Trophoblast cell (in vitro differentiated cells and primary cell): ENCODE results near the gene SHCBP1.

Experiments
- DNase-seq, 2 donors: peaks; one replicate each; pipeline ENCODE4 v3.0.0-alpha.2; 2016
- H2AFZ ChIP-seq: 2 replicates; pipeline ENCODE4 v1.6.1; 2013; ENCODE audit warnings: low read length, moderate library complexity, mild to moderate bottlenecking; ENCODE audit not compliant: insufficient read depth, poor library complexity
- H2AK5ac ChIP-seq: 2 replicates; pipeline ENCODE4 v1.6.1; 2013; ENCODE audit warnings: mild to moderate bottlenecking, low read length
- H2BK120ac ChIP-seq: 2 replicates; pipeline ENCODE4 v1.6.1; 2013; ENCODE audit warnings: low read length, mild to moderate bottlenecking, moderate library complexity; ENCODE audit not compliant: insufficient read depth, poor library complexity
- H2BK12ac ChIP-seq: 2 replicates; pipeline ENCODE4 v1.6.1; 2013; ENCODE audit warnings: mild to moderate bottlenecking, low read length, moderate library complexity
- H2BK5ac ChIP-seq: 2 replicates; pipeline ENCODE4 v1.6.1; 2013; ENCODE audit warnings: low read length, low read depth, moderate library complexity, mild to moderate bottlenecking; ENCODE audit not compliant: poor library complexity
- H3K14ac ChIP-seq: 2 replicates; pipeline ENCODE4 v1.6.1; 2013; ENCODE audit warnings: mild to moderate bottlenecking, low read length
- H3K18ac ChIP-seq: 2 replicates; pipeline ENCODE4 v1.6.1; 2013; ENCODE audit warnings: mild to moderate bottlenecking, low read length
- H3K23ac ChIP-seq: 2 replicates; pipeline ENCODE4 v1.6.1; 2013; ENCODE audit warnings: low read length
- H3K27ac ChIP-seq: 2 replicates; pipeline ENCODE4 v1.5.1; 2013; ENCODE audit warnings: low read depth, mild to moderate bottlenecking, inconsistent platforms, low read length, moderate library complexity
- H3K27me3 ChIP-seq: 2 replicates; pipeline ENCODE4 v1.6.1; 2013; ENCODE audit warnings: inconsistent platforms, mild to moderate bottlenecking, low read length, moderate library complexity; ENCODE audit not compliant: insufficient read depth
- H3K36me3 ChIP-seq, 2 experiments: 1 replicate in 1 of 2; 2 replicates in 1 of 2; pipeline ENCODE4 v1.6.1; 2013; ENCODE audit warnings: low read length in 2 of 2, mild to moderate bottlenecking in 2 of 2, moderate library complexity in 1 of 2; ENCODE audit not compliant: insufficient read depth in 2 of 2, control insufficient read depth in 1 of 2
- H3K4ac ChIP-seq: 2 replicates; pipeline ENCODE4 v1.6.1; 2013; ENCODE audit warnings: low read depth, mild to moderate bottlenecking, low read length, moderate library complexity
- H3K4me1 ChIP-seq, 2 experiments: 1 replicate in 1 of 2; 2 replicates in 1 of 2; pipeline ENCODE4 v1.6.1; 2013; ENCODE audit warnings: low read length in 2 of 2, mild to moderate bottlenecking in 2 of 2, moderate library complexity in 1 of 2; ENCODE audit not compliant: insufficient read depth in 2 of 2, control insufficient read depth in 1 of 2
- H3K4me2 ChIP-seq: 2 replicates; pipeline ENCODE4 v1.6.1; 2013; ENCODE audit warnings: inconsistent platforms, mild to moderate bottlenecking, low read length, moderate library complexity
- H3K4me3 ChIP-seq: 2 replicates; pipeline ENCODE4 v1.5.1; 2013; ENCODE audit warnings: mild to moderate bottlenecking, low read depth, low read length, inconsistent platforms
- H3K79me1 ChIP-seq: one replicate; pipeline ENCODE4 v1.6.1; 2013; ENCODE audit warnings: low read length
- H3K79me2 ChIP-seq: 2 replicates; pipeline ENCODE4 v1.6.1; 2013; ENCODE audit warnings: low read length, mild to moderate bottlenecking; ENCODE audit not compliant: control insufficient read depth, insufficient read depth, poor library complexity
- H3K9ac ChIP-seq: 2 replicates; pipeline ENCODE4 v1.6.1; 2013; ENCODE audit warnings: mild to moderate bottlenecking, low read length
- H3K9me3 ChIP-seq: 2 replicates; pipeline ENCODE4 v1.6.1; 2013; ENCODE audit warnings: low read depth, mild to moderate bottlenecking, control low read depth, inconsistent platforms, low read length; ENCODE audit not compliant: insufficient read depth
- H4K12ac ChIP-seq: 2 replicates; pipeline ENCODE4 v1.6.1; 2013; ENCODE audit warnings: low read depth, mild to moderate bottlenecking, low read length, moderate library complexity
- H4K8ac ChIP-seq: 2 replicates; pipeline ENCODE4 v1.6.1; 2013; ENCODE audit warnings: low read depth, mild to moderate bottlenecking, low read length, moderate library complexity
- H4K91ac ChIP-seq: one replicate; pipeline ENCODE4 v1.6.1; 2013; ENCODE audit warnings: low read depth, mild to moderate bottlenecking, low read length, moderate library complexity
- WGBS: extraction: QIAGEN DNeasy Blood & Tissue Kit; methylation state at CpG from one replicate; pipeline ENCODE4 v1.1.7; 2013; ENCODE audit warnings: missing lambda C conversion rate; ENCODE audit not compliant: insufficient read length, insufficient coverage; ENCODE audit errors: extremely low coverage; 5-methylcytosine and 5-hydroxymethylcytosine counted together

SHCBP1 gene

GRCh38 chr16:46586011-46586577 lies 35.1 kb downstream of the SHCBP1 start:
- H3K27me3 ChIP-seq = no peaks in the 10 kb centered on the region
- no peak overlapping the region for H4K12ac ChIP-seq
- no peak overlapping the region for H3K4me2 ChIP-seq

GRCh38 chr16:46583036-46583435 lies 38.1 kb downstream of the SHCBP1 start:
- Histone ChIP-seq H4K91ac (no peak overlapping the region), H3K4me1 (no peaks in the 10 kb centered on the region), H3K27ac (no peak overlapping the region), H3K14ac (no peak overlapping the region), H3K4me3 (no peak overlapping the region), H2BK120ac (no peak overlapping the region), H3K27me3 (no peaks in the 10 kb centered on the region), H3K4ac (no peak overlapping the region), H3K23ac (no peak overlapping the region), H2BK12ac (no peak overlapping the region), H3K79me2 (no peaks in the 10 kb centered on the region), H3K9ac (no peak overlapping the region), H2AFZ (no peak overlapping the region), H2AK5ac (no peak overlapping the region), H2BK5ac (no peak overlapping the region), H3K36me3 (peaks cover 3 to 8% of the 10 kb centered on the region in 2 experiments), H3K79me1 (no peaks in the 10 kb centered on the region), H3K9me3 (peaks cover 3% of the 10 kb centered on the region), H4K8ac (no peak overlapping the region), H3K18ac (no peak overlapping the region), H4K12ac (no peak overlapping the region), H3K4me2 (no peak overlapping the region)
- no CpG with 5 or more reads among the region's 2 CpGs for WGBS
- no peak for DNase-seq

More at GRCh38 chr16:46586011-46586577, 35.1 kb downstream of the SHCBP1 start:
- no peak overlapping the region for H3K23ac ChIP-seq
- H2BK12ac ChIP-seq = no peak overlapping the region
- H3K9me3 ChIP-seq = peaks cover 3% of the 10 kb centered on the region
- no peak overlapping the region for H3K27ac ChIP-seq
- no peak overlapping the region for H2BK5ac ChIP-seq
- H2BK120ac ChIP-seq = no peak overlapping the region
- no peak overlapping the region for H3K18ac ChIP-seq
- no peaks in the 10 kb centered on the region for H3K79me1 ChIP-seq
- H3K9ac ChIP-seq = no peak overlapping the region
- no peak overlapping the region for H4K8ac ChIP-seq
- no peaks in the 10 kb centered on the region for H3K79me2 ChIP-seq
- H4K91ac ChIP-seq = no peak overlapping the region
- no peak overlapping the region for H3K14ac ChIP-seq
- no peak overlapping the region for H2AFZ ChIP-seq
- H3K36me3 ChIP-seq = peaks cover 1 to 4% of the 10 kb centered on the region in 2 experiments
- no peak overlapping the region for H2AK5ac ChIP-seq
- H3K4me1 ChIP-seq = no peaks in the 10 kb centered on the region
- H3K4me3 ChIP-seq = no peak overlapping the region
- H3K4ac ChIP-seq = no peak overlapping the region
- DNase-seq = no peak

GRCh38 chr16:46582313-46582712 lies 38.9 kb downstream of the SHCBP1 start:
- H3K18ac ChIP-seq = no peak overlapping the region
- H4K91ac ChIP-seq = no peak overlapping the region
- H3K27ac ChIP-seq = no peak overlapping the region
- H2BK12ac ChIP-seq = no peak overlapping the region
- H3K4me2 ChIP-seq = no peak overlapping the region
- no peak overlapping the region for H2AK5ac ChIP-seq
- no peak overlapping the region for H4K8ac ChIP-seq
- no peak overlapping the region for H3K4ac ChIP-seq
- H3K4me3 ChIP-seq = no peak overlapping the region
- H3K27me3 ChIP-seq = no peaks in the 10 kb centered on the region
- no peak overlapping the region for H2BK5ac ChIP-seq
- WGBS = no CpG with 5 or more reads among the region's 1 CpG
- peaks cover 3% of the 10 kb centered on the region for H3K9me3 ChIP-seq
- H3K23ac ChIP-seq = no peak overlapping the region
- H3K36me3 ChIP-seq = peaks cover 7 to 8% of the 10 kb centered on the region in 2 experiments
- no peak overlapping the region for H3K14ac ChIP-seq
- no peaks in the 10 kb centered on the region for H3K79me1 ChIP-seq
- H4K12ac ChIP-seq = no peak overlapping the region
- DNase-seq = no peak
- H2AFZ ChIP-seq = no peak overlapping the region
- H2BK120ac ChIP-seq = no peak overlapping the region
- no peak overlapping the region for H3K9ac ChIP-seq
- no peaks in the 10 kb centered on the region for H3K4me1 ChIP-seq
- H3K79me2 ChIP-seq = no peaks in the 10 kb centered on the region

- Histone ChIP-seq H3K14ac (no peak overlapping the region), H3K27me3 (no peaks in the 10 kb centered on the region), H3K9me3 (no peaks in the 10 kb centered on the region), H4K12ac (no peak overlapping the region), H2AFZ (no peak overlapping the region), H3K18ac (no peak overlapping the region), H3K4me2 (no peak overlapping the region), H4K8ac (no peak overlapping the region), H3K27ac (no peak overlapping the region), H3K9ac (no peak overlapping the region), H3K23ac (no peak overlapping the region), H3K79me2 (peaks cover 2% of the 10 kb centered on the region), H4K91ac (no peak overlapping the region), H3K79me1 (peaks cover 5% of the 10 kb centered on the region), H2BK5ac (no peak overlapping the region), H3K4me3 (no peak overlapping the region), H2BK12ac (no peak overlapping the region), H3K36me3 (peaks cover 7 to 8% of the 10 kb centered on the region in 2 experiments), H2BK120ac (no peak overlapping the region), H3K4me1 (peaks cover 10 to 11% of the 10 kb centered on the region in 2 experiments), H3K4ac (no peak overlapping the region), H2AK5ac (no peak overlapping the region)
- no CpG with 5 or more reads among the region's 3 CpGs for WGBS
- no peak for DNase-seq
These were observed 43.1 kb downstream of the SHCBP1 start for GRCh38 chr16:46577988-46578579.
